CD14-positive monocyte (primary cell): ENCODE results near the gene ZNF774. TPM values are rescaled to one million over a fixed set of nuclear protein-coding genes. Genes with fewer than 3 reads are reported as not detected.
A peak's percentile ranks its signal among the peaks of the same experiment; 100 is the strongest.

Source experiments
- DNase-seq, 3 donors: peaks; one replicate each; pipeline ENCODE4 v3.0.0-alpha.2; 2011 to 2022
- H2AFZ ChIP-seq: 2 replicates; pipeline ENCODE4 v1.6.0; 2012; ENCODE audit warnings: mild to moderate bottlenecking, low read depth, low read length, inconsistent platforms; ENCODE audit not compliant: insufficient read depth, poor library complexity, severe bottlenecking
- H3K27ac ChIP-seq, 2 donors: 1 replicate in 1 of 2; 2 replicates in 1 of 2; pipeline ENCODE4 v1.5.1; 2012 to 2013; ENCODE audit warnings: low read length in 2 of 2, control low read depth in 1 of 2, inconsistent platforms in 1 of 2, low read depth in 1 of 2, mild to moderate bottlenecking in 1 of 2
- H3K27me3 ChIP-seq, 2 donors: one replicate each; pipeline versions ENCODE4 v1.6.0 to v1.6.1; 2011 to 2013; ENCODE audit warnings: low read length in 2 of 2; ENCODE audit not compliant: control insufficient read depth in 2 of 2, insufficient read depth in 2 of 2
- H3K36me3 ChIP-seq, 2 donors: replicated peaks in 1 of 2; 1 replicate in 1 of 2; 2 replicates in 1 of 2; pipeline versions ENCODE4 v1.5.1 to v1.6.1; 2012 to 2013; ENCODE audit warnings: low read length in 2 of 2, control low read depth in 1 of 2, inconsistent platforms in 1 of 2, mild to moderate bottlenecking in 1 of 2; ENCODE audit not compliant: insufficient read depth in 2 of 2, control insufficient read depth in 1 of 2
- H3K4me1 ChIP-seq, 2 donors: 1 replicate in 1 of 2; 2 replicates in 1 of 2; pipeline versions ENCODE4 v1.5.1 to v1.6.1; 2012 to 2013; ENCODE audit warnings: low read length in 2 of 2, control low read depth in 1 of 2, inconsistent platforms in 1 of 2, mild to moderate bottlenecking in 1 of 2, moderate library complexity in 1 of 2; ENCODE audit not compliant: insufficient read depth in 2 of 2, control insufficient read depth in 1 of 2
- H3K4me2 ChIP-seq: replicated peaks from 2 replicates; pipeline ENCODE3; 2012; ENCODE audit warnings: low read length, moderate library complexity, mild to moderate bottlenecking; ENCODE audit not compliant: poor library complexity, severe bottlenecking; ENCODE audit errors: extremely low read depth
- H3K4me3 ChIP-seq, 3 experiments: fragments of 200-600 bp in 1 of 3; sonication (generic) in 1 of 3; replicated peaks in 1 of 3; 1 replicate in 2 of 3; 2 replicates in 1 of 3; pipeline ENCODE4 v1.5.1; 2011 to 2013; ENCODE audit warnings: low read length in 3 of 3, mild to moderate bottlenecking in 3 of 3, control low read depth in 2 of 3, low read depth in 2 of 3, inconsistent platforms in 1 of 3, moderate library complexity in 1 of 3
- H3K79me2 ChIP-seq: 2 replicates; pipeline ENCODE4 v1.6.0; 2012; ENCODE audit warnings: mild to moderate bottlenecking, control low read depth, inconsistent platforms, low read length, moderate library complexity; ENCODE audit not compliant: insufficient read depth
- H3K9ac ChIP-seq: 2 replicates; pipeline ENCODE4 v1.6.0; 2017; ENCODE audit warnings: low read length, mild to moderate bottlenecking; ENCODE audit not compliant: insufficient read depth, poor library complexity, severe bottlenecking
- H3K9me3 ChIP-seq, 2 donors: replicated peaks in 1 of 2; 1 replicate in 1 of 2; 2 replicates in 1 of 2; pipeline versions ENCODE4 v1.5.1 to v1.6.1; 2012 to 2013; ENCODE audit warnings: low read length in 2 of 2, control low read depth in 1 of 2; ENCODE audit not compliant: control insufficient read depth in 1 of 2, insufficient read depth in 1 of 2
- H4K20me1 ChIP-seq: 2 replicates; pipeline ENCODE4 v1.6.0; 2012; ENCODE audit warnings: mild to moderate bottlenecking, low read length, control low read depth, moderate library complexity; ENCODE audit not compliant: insufficient read depth
- H3K27ac Mint-ChIP-seq, 7 donors: one replicate each; pipeline ENCODE4 v1.8.0; 2020; ENCODE audit warnings: mild to moderate bottlenecking in 7 of 7, mixed read lengths in 7 of 7, moderate library complexity in 6 of 7, inconsistent platforms in 2 of 7
- H3K27me3 Mint-ChIP-seq, 3 donors: one replicate each; pipeline ENCODE4 v1.8.0; 2021 to 2022; ENCODE audit warnings: low read depth in 3 of 3, mild to moderate bottlenecking in 3 of 3, mixed read lengths in 3 of 3, moderate library complexity in 3 of 3, inconsistent platforms in 1 of 3
- H3K36me3 Mint-ChIP-seq, 2 donors: one replicate each; pipeline ENCODE4 v1.8.0; 2020; ENCODE audit warnings: mixed read lengths in 2 of 2, inconsistent platforms in 1 of 2, mild to moderate bottlenecking in 1 of 2
- H3K4me1 Mint-ChIP-seq: one replicate; pipeline ENCODE4 v1.8.0; 2020; ENCODE audit warnings: mild to moderate bottlenecking, mixed read lengths
- H3K4me3 Mint-ChIP-seq, 2 donors: one replicate each; pipeline ENCODE4 v1.8.0; 2020; ENCODE audit warnings: mild to moderate bottlenecking in 2 of 2, mixed read lengths in 2 of 2, moderate library complexity in 1 of 2
- H3K9me3 Mint-ChIP-seq, 7 donors: one replicate each; pipeline ENCODE4 v1.8.0; 2020 to 2022; ENCODE audit warnings: mixed read lengths in 7 of 7, mild to moderate bottlenecking in 6 of 7, moderate library complexity in 6 of 7, inconsistent platforms in 2 of 7
- WGBS: methylation state at CpG from one replicate; pipeline ENCODE4 v1.1.5; 2013; ENCODE audit warnings: missing lambda C conversion rate; ENCODE audit not compliant: insufficient coverage; 5-methylcytosine and 5-hydroxymethylcytosine counted together
- intact Hi-C, 2 donors: fragments of 100-400 bp; cut with micrococcal nuclease; formaldehyde crosslinking; loops; one replicate each; pipeline versions ENCODE4 v1.15.0 to v1.15.1; 2023
- polyA plus RNA-seq, 3 donors: library from polyadenylated mRNA; depleted of rRNA in 1 of 3; unstranded in 2 of 3; stranded (reverse) in 1 of 3; fragments of 300-500 nt in 2 of 3; fragments of >200 nt in 1 of 3; fragmentation: Illumina TruSeq in 2 of 3; gene quantifications; 1 replicate in 2 of 3; 2 replicates in 1 of 3; pipeline ENCODE4 v1.2.3, GENCODE V29; 2012 to 2021
- TF ChIP-seq, protein P1 (sequence below): fragments of 200-600 bp; IDR thresholded peaks from one replicate; pipeline ENCODE4 v1.8.0; 2022; ENCODE audit warnings: antibody characterized with exemption, mild to moderate bottlenecking

The ZNF774 gene
- polyA plus RNA-seq, 3 donors: 0.12 to 0.23 TPM; not detected in 1

DNA sequence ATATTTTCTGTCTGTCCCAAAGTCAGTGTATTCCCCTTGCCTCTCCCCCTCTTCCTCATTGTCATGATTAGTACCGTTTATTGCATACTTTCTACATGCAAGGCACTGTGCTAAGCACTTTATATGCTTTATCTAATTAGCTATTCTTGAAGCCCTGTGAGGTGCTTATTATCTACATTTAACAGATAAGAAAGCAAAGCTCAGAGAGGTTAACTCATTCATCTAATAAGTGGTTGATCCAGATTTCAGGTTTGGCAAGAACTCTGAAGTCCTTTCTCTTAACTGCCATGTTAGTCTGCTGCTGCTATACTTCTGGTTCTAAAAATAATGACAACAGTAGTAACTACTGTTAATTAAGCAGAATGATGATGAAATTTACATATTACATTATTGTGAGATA, 49.4 kb downstream of the ZNF774 start:
- H3K36me3 ChIP-seq: peaks cover under 1 to 10% of the 10 kb centered on the region in 2 donors
- peak in 2 of 3 donors; percentile 30 to 31 for DNase-seq
- H3K9me3 ChIP-seq: no peaks in the 10 kb centered on the region
- H3K36me3 Mint-ChIP-seq: peaks cover 25 to 47% of the 10 kb centered on the region in 2 donors
- TF ChIP-seq, protein P1, sequence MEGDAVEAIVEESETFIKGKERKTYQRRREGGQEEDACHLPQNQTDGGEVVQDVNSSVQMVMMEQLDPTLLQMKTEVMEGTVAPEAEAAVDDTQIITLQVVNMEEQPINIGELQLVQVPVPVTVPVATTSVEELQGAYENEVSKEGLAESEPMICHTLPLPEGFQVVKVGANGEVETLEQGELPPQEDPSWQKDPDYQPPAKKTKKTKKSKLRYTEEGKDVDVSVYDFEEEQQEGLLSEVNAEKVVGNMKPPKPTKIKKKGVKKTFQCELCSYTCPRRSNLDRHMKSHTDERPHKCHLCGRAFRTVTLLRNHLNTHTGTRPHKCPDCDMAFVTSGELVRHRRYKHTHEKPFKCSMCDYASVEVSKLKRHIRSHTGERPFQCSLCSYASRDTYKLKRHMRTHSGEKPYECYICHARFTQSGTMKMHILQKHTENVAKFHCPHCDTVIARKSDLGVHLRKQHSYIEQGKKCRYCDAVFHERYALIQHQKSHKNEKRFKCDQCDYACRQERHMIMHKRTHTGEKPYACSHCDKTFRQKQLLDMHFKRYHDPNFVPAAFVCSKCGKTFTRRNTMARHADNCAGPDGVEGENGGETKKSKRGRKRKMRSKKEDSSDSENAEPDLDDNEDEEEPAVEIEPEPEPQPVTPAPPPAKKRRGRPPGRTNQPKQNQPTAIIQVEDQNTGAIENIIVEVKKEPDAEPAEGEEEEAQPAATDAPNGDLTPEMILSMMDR: no peak
- H3K27me3 ChIP-seq: no peaks in the 10 kb centered on the region
- peaks cover 64% of the 10 kb centered on the region for H4K20me1 ChIP-seq
- peak overlapping the region in 2 of 3 experiments; percentile 11 to 60 for H3K4me3 ChIP-seq
- peaks cover 67 to 84% of the 10 kb centered on the region in 2 donors for H3K4me1 ChIP-seq
- H3K27ac Mint-ChIP-seq: peak overlapping the region; percentile 99 to 100 (median 99)
- H3K4me2 ChIP-seq: peak overlapping the region; percentile 68
- H3K4me3 Mint-ChIP-seq: peak overlapping the region; percentile 66 to 82
- H3K9me3 Mint-ChIP-seq: peaks cover 0 to 2% (median 0%) of the 10 kb centered on the region in 7 donors
- peak overlapping the region; percentile 94 to 99 for H3K27ac ChIP-seq
- H3K9ac ChIP-seq: peak overlapping the region; percentile 72
- peaks cover 71% of the 10 kb centered on the region for H3K4me1 Mint-ChIP-seq
- peaks cover 100% of the 10 kb centered on the region for H3K79me2 ChIP-seq
- intact Hi-C loops: loop anchor here in 1 of 2 donors (10.0 kb wide), 1 partner anchor 173 kb away; no protein-coding TSS in a partner anchor
- H2AFZ ChIP-seq: no peak overlapping the region
- no peaks in the 10 kb centered on the region for H3K27me3 Mint-ChIP-seq
- WGBS: no CpG with 5 or more reads among the region's 1 CpG

GRCh38 chr15:90402223-90402622, 50.1 kb downstream of the ZNF774 start:
- Histone ChIP-seq H3K79me2 (peaks cover 100% of the 10 kb centered on the region), H3K9me3 (no peaks in the 10 kb centered on the region), H3K4me1 (peaks cover 74 to 84% of the 10 kb centered on the region in 2 donors), H3K27ac (peak overlapping the region; percentile 94 to 99), H3K4me2 (peak overlapping the region; percentile 68), H3K27me3 (no peaks in the 10 kb centered on the region), H3K4me3 (peak overlapping the region in 1 of 3 experiments; percentile 60), H2AFZ (no peak overlapping the region), H3K36me3 (peaks cover 0 to 8% of the 10 kb centered on the region in 2 donors), H4K20me1 (peaks cover 63% of the 10 kb centered on the region), H3K9ac (peak overlapping the region; percentile 72)
- peak; percentile 80 to 93 (median 89) for DNase-seq
- Mint-ChIP-seq H3K27me3 (no peaks in the 10 kb centered on the region), H3K9me3 (peaks cover 0 to 2% (median 0%) of the 10 kb centered on the region in 7 donors), H3K4me1 (peaks cover 79% of the 10 kb centered on the region), H3K36me3 (peaks cover 24 to 43% of the 10 kb centered on the region in 2 donors), H3K27ac (peak overlapping the region; percentile 99 to 100 (median 99)), H3K4me3 (peak overlapping the region; percentile 32 to 82)
- TF ChIP-seq, protein P1: no peak
- intact Hi-C loops: loop anchor here in 1 of 2 donors (2.0 to 10.0 kb wide), 2 partner anchors 13 to 173 kb away; partner anchors contain the start of gene IQGAP1
